CD8-positive, alpha-beta memory T cell (primary cell): ENCODE results near the gene EPHB3. TPM values are rescaled to one million over a fixed set of nuclear protein-coding genes. Genes with fewer than 3 reads are reported as not detected.
A peak's percentile ranks its signal among the peaks of the same experiment; 100 is the strongest.

ENCODE experiments used
- CTCF ChIA-PET: fragments of 350-600 bp; sonication (Branson Sonifier 250); formaldehyde crosslinking; loops from one replicate; lab custom pipeline; 2021; ENCODE audit warnings: antibody characterized with exemption; lab: Charles Lee
- POLR2A ChIA-PET: fragments of 350-600 bp; sonication (Branson Sonifier 250); formaldehyde crosslinking; loops from one replicate; lab custom pipeline; 2021; ENCODE audit warnings: antibody characterized with exemption; lab: Charles Lee
- DNase-seq, 5 donors: peaks; one replicate each; pipeline versions ENCODE4 v3.0.0 to v3.0.0-alpha.2; 2020 to 2022; ENCODE audit warnings: mixed read lengths in 1 of 5
- H3K27ac ChIP-seq: one replicate; pipeline ENCODE4 v1.7.0; 2013; ENCODE audit warnings: low read depth, mild to moderate bottlenecking, low read length, moderate library complexity
- H3K27me3 ChIP-seq: 2 replicates; pipeline ENCODE4 v1.7.0; 2013; ENCODE audit warnings: low read length, mild to moderate bottlenecking; ENCODE audit not compliant: insufficient read depth, poor library complexity, severe bottlenecking
- H3K36me3 ChIP-seq: 2 replicates; pipeline ENCODE4 v1.7.0; 2013; ENCODE audit warnings: mild to moderate bottlenecking, low read length, moderate library complexity; ENCODE audit not compliant: insufficient read depth
- H3K4me1 ChIP-seq: 2 replicates; pipeline ENCODE4 v1.7.0; 2013; ENCODE audit warnings: mild to moderate bottlenecking, low read length, moderate library complexity; ENCODE audit not compliant: insufficient read depth
- H3K4me3 ChIP-seq: 2 replicates; pipeline ENCODE4 v1.7.0; 2013; ENCODE audit warnings: mild to moderate bottlenecking, low read length
- H3K9me3 ChIP-seq: 2 replicates; pipeline ENCODE4 v1.7.0; 2013; ENCODE audit warnings: mild to moderate bottlenecking, low read length
- H3K27ac Mint-ChIP-seq, 8 donors: one replicate each; pipeline ENCODE4 v1.8.0; 2020 to 2021; ENCODE audit warnings: mixed read lengths in 8 of 8, mild to moderate bottlenecking in 6 of 8, inconsistent platforms in 3 of 8, moderate library complexity in 3 of 8
- H3K27me3 Mint-ChIP-seq, 2 donors: one replicate each; pipeline ENCODE4 v1.8.0; 2020 to 2021; ENCODE audit warnings: mixed read lengths in 2 of 2, mild to moderate bottlenecking in 1 of 2, moderate library complexity in 1 of 2
- H3K36me3 Mint-ChIP-seq, 3 donors: one replicate each; pipeline ENCODE4 v1.8.0; 2020 to 2021; ENCODE audit warnings: mixed read lengths in 3 of 3, inconsistent platforms in 1 of 3, mild to moderate bottlenecking in 1 of 3
- H3K4me1 Mint-ChIP-seq, 3 donors: one replicate each; pipeline ENCODE4 v1.8.0; 2020 to 2021; ENCODE audit warnings: mixed read lengths in 3 of 3, inconsistent platforms in 1 of 3, mild to moderate bottlenecking in 1 of 3
- H3K4me3 Mint-ChIP-seq, 7 donors: one replicate each; pipeline ENCODE4 v1.8.0; 2020 to 2021; ENCODE audit warnings: mixed read lengths in 7 of 7, mild to moderate bottlenecking in 6 of 7, moderate library complexity in 4 of 7, inconsistent platforms in 2 of 7
- H3K9me3 Mint-ChIP-seq, 5 donors: one replicate each; pipeline ENCODE4 v1.8.0; 2020 to 2022; ENCODE audit warnings: mixed read lengths in 5 of 5, mild to moderate bottlenecking in 3 of 5, moderate library complexity in 2 of 5, inconsistent platforms in 1 of 5
- polyA plus RNA-seq: library from polyadenylated mRNA; unstranded; fragments of 300-500 nt; fragmentation: Illumina TruSeq; gene quantifications from one replicate; pipeline ENCODE4 v1.2.3, GENCODE V29; 2021
- total RNA-seq, 2 experiments: library from RNA; stranded (reverse); gene quantifications; one replicate each; pipeline ENCODE4 v1.2.3, GENCODE V29; 2021

EPHB3 gene
- total RNA-seq (under 1 TPM in 1 of 2 experiments, not detected in 1; 0.04 TPM), polyA plus RNA-seq (0.31 TPM)

GRCh38 chr3:184561061-184561912, at the start of gene EPHB3:
Gene EPHB3 (plus strand): TSS chr3:184561785. CDS start chr3:184562236, 451 bp downstream.
- peaks cover 51% of the 10 kb centered on the region for H3K4me1 ChIP-seq
- peak within 1 kb of the TSS; percentile 44 to 80 (median 73) for H3K4me3 Mint-ChIP-seq

GRCh38 chr3:184512621-184513020, 49.0 kb upstream of the EPHB3 start:
- Mint-ChIP-seq H3K27me3 (peaks cover 43 to 77% of the 10 kb centered on the region in 2 donors), H3K4me1 (peaks cover 8 to 13% (median 10%) of the 10 kb centered on the region in 3 donors), H3K27ac (no peak overlapping the region), H3K36me3 (no peaks in the 10 kb centered on the region), H3K4me3 (peak overlapping the region in 2 of 7 donors; percentile 42 to 48), H3K9me3 (no peaks in the 10 kb centered on the region)
- CTCF ChIA-PET, result interaction anchor here (0.9 to 3.4 kb wide), 7 partner anchors 10 to 617 kb away, joined by 3 to 33 read pairs (median 14); no protein-coding TSS in a partner anchor
- no peaks in the 10 kb centered on the region for H3K36me3 ChIP-seq
- H3K9me3 ChIP-seq, result no peaks in the 10 kb centered on the region
- DNase-seq, result no peak
- H3K4me1 ChIP-seq, result peaks cover 9% of the 10 kb centered on the region
- POLR2A ChIA-PET, result no interaction called here
- H3K27me3 ChIP-seq, result peaks cover 14% of the 10 kb centered on the region
- H3K4me3 ChIP-seq, result no peak overlapping the region
- H3K27ac ChIP-seq, result no peak overlapping the region

More at GRCh38 chr3:184561061-184561912, at the start of gene EPHB3:
- Histone ChIP-seq H3K27ac (no peak within 1 kb of the TSS), H3K4me3 (peak within 1 kb of the TSS; percentile 44), H3K36me3 (no peaks in the 10 kb centered on the region), H3K27me3 (peaks cover 24% of the 10 kb centered on the region), H3K9me3 (no peaks in the 10 kb centered on the region)
- peak within 1 kb of the TSS in 5 of 8 donors; percentile 12 to 64 (median 29) for H3K27ac Mint-ChIP-seq
- no peaks in the 10 kb centered on the region for H3K9me3 Mint-ChIP-seq
- POLR2A ChIA-PET, result interaction anchor here (0.5 to 1.5 kb wide), 3 partner anchors 18 to 217 kb away, joined by 3 to 4 read pairs (median 3); no protein-coding TSS in a partner anchor
- DNase-seq, result peak; percentile 79 to 92 (median 84)
- peaks cover 19 to 34% (median 30%) of the 10 kb centered on the region in 3 donors for H3K4me1 Mint-ChIP-seq
- no peaks in the 10 kb centered on the region for H3K36me3 Mint-ChIP-seq
- H3K27me3 Mint-ChIP-seq, result peaks cover 46 to 72% of the 10 kb centered on the region in 2 donors
- CTCF ChIA-PET, result interaction anchor here (0.6 to 3.0 kb wide), 30 partner anchors 9 to 257 kb away, joined by 3 to 32 read pairs (median 5); no protein-coding TSS in a partner anchor

GRCh38 chr3:184513276-184514170, 48.1 kb upstream of the EPHB3 start:
- Histone ChIP-seq H3K27ac (no peak overlapping the region), H3K27me3 (peaks cover 14% of the 10 kb centered on the region), H3K36me3 (no peaks in the 10 kb centered on the region), H3K4me1 (peaks cover 9% of the 10 kb centered on the region), H3K9me3 (no peaks in the 10 kb centered on the region), H3K4me3 (no peak overlapping the region)
- POLR2A ChIA-PET, result interaction anchor here (0.9 to 1.0 kb wide), 2 partner anchors 161 to 199 kb away, joined by 3 to 4 read pairs; no protein-coding TSS in a partner anchor
- Mint-ChIP-seq H3K27me3 (peaks cover 42 to 85% of the 10 kb centered on the region in 2 donors), H3K27ac (peak overlapping the region in 1 of 8 donors; percentile 9), H3K36me3 (no peaks in the 10 kb centered on the region), H3K9me3 (no peaks in the 10 kb centered on the region), H3K4me1 (peaks cover 8 to 13% (median 10%) of the 10 kb centered on the region in 3 donors), H3K4me3 (peak overlapping the region in 6 of 7 donors; percentile 9 to 74 (median 56))
- CTCF ChIA-PET, result interaction anchor here (0.6 to 3.4 kb wide), 31 partner anchors 9 to 618 kb away, joined by 3 to 33 read pairs (median 4); partner anchors contain the start of gene EPHB3
- DNase-seq, result peak; percentile 67 to 86 (median 71)

- Mint-ChIP-seq H3K36me3 (no peaks in the 10 kb centered on the region), H3K4me3 (peak overlapping the region in 4 of 7 donors; percentile 9 to 74 (median 29)), H3K27me3 (peaks cover 44 to 89% of the 10 kb centered on the region in 2 donors), H3K4me1 (peaks cover 8 to 13% (median 10%) of the 10 kb centered on the region in 3 donors), H3K9me3 (no peaks in the 10 kb centered on the region), H3K27ac (peak overlapping the region in 1 of 8 donors; percentile 7)
- peaks cover 14% of the 10 kb centered on the region for H3K27me3 ChIP-seq
- no peaks in the 10 kb centered on the region for H3K36me3 ChIP-seq
- H3K27ac ChIP-seq, result no peak overlapping the region
- H3K9me3 ChIP-seq, result no peaks in the 10 kb centered on the region
- DNase-seq, result no peak
- H3K4me3 ChIP-seq, result no peak overlapping the region
- POLR2A ChIA-PET, result interaction anchor here (0.9 to 1.0 kb wide), 2 partner anchors 162 to 199 kb away, joined by 3 to 4 read pairs; no protein-coding TSS in a partner anchor
- peaks cover 9% of the 10 kb centered on the region for H3K4me1 ChIP-seq
- CTCF ChIA-PET, result interaction anchor here (0.6 to 3.4 kb wide), 30 partner anchors 8 to 619 kb away, joined by 3 to 33 read pairs (median 4); no protein-coding TSS in a partner anchor
Observed at GRCh38 chr3:184514171-184514490, 47.5 kb upstream of the EPHB3 start.

- CTCF ChIA-PET, result interaction anchor here (2.3 kb wide), 1 partner anchor 10 kb away, joined by 14 read pairs; no protein-coding TSS in a partner anchor
Observed at GRCh38 chr3:184523825-184524615, 37.6 kb upstream of the EPHB3 start.

GRCh38 chr3:184524981-184525336, 36.6 kb upstream of the EPHB3 start:
- peaks cover 33 to 60% of the 10 kb centered on the region in 2 donors for H3K27me3 Mint-ChIP-seq
- ChIA-PET POLR2A (no interaction called here), CTCF (interaction anchor here (1.3 to 5.3 kb wide), 2 partner anchors 11 to 154 kb away, joined by 3 to 33 read pairs; no protein-coding TSS in a partner anchor)
- Histone ChIP-seq H3K27me3 (peaks cover 15% of the 10 kb centered on the region), H3K4me1 (peaks cover 8% of the 10 kb centered on the region), H3K9me3 (no peaks in the 10 kb centered on the region), H3K27ac (no peak overlapping the region), H3K36me3 (no peaks in the 10 kb centered on the region), H3K4me3 (peak overlapping the region; percentile 65)
- peak overlapping the region in 1 of 8 donors; percentile 3 for H3K27ac Mint-ChIP-seq
- DNase-seq, result no peak
- no peaks in the 10 kb centered on the region for H3K9me3 Mint-ChIP-seq
- H3K4me3 Mint-ChIP-seq, result peak overlapping the region; percentile 79 to 88 (median 83)
- peaks cover 0 to 1% (median 0%) of the 10 kb centered on the region in 3 donors for H3K36me3 Mint-ChIP-seq
- H3K4me1 Mint-ChIP-seq, result peaks cover 7 to 14% (median 10%) of the 10 kb centered on the region in 3 donors

More at GRCh38 chr3:184523825-184524615, 37.6 kb upstream of the EPHB3 start:
- no peak overlapping the region for H3K4me3 ChIP-seq
- Mint-ChIP-seq H3K36me3 (peaks cover 0 to 1% (median 0%) of the 10 kb centered on the region in 3 donors), H3K4me3 (peak overlapping the region in 1 of 7 donors; percentile 6), H3K27ac (no peak overlapping the region), H3K4me1 (peaks cover 7 to 14% (median 10%) of the 10 kb centered on the region in 3 donors), H3K9me3 (no peaks in the 10 kb centered on the region), H3K27me3 (peaks cover 37 to 63% of the 10 kb centered on the region in 2 donors)
- POLR2A ChIA-PET, result no interaction called here
- no peaks in the 10 kb centered on the region for H3K36me3 ChIP-seq
- H3K27me3 ChIP-seq, result peaks cover 15% of the 10 kb centered on the region
- peaks cover 8% of the 10 kb centered on the region for H3K4me1 ChIP-seq
- DNase-seq, result no peak
- H3K27ac ChIP-seq, result no peak overlapping the region
- H3K9me3 ChIP-seq, result no peaks in the 10 kb centered on the region
